ENCODE measurements around the gene OGN. TPM values are rescaled to one million over a fixed set of nuclear protein-coding genes. Genes with fewer than 3 reads are reported as not detected.

Gene OGN
- total and polyA plus RNA-seq, 3 experiments from 2014 or later: 0.18 TPM; not detected in 2

DNA sequence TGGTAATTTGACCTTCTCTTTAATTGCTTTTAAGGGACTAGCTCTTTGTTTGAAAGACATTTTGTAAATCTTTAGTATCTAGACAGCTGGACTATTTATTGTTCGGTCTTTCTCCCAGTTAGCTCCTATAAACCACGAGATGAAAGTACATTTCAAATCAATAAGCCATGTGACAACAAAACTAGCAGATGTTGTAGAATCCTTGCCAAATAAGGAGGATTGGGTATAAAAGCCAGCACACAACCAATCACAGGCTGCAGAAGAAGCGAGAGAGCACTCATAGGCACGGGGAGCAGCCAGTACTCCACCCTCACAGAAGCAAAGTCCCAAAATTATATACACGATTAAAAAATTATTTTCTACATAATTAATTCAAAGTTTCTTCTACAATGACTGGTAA lies 28.0 kb upstream of the OGN start:
- ChIA-PET CTCF (no interaction called here), POLR2A (no interaction called here)
- no peak overlapping the region for H3K4me3 ChIP-seq (ENCODE audit: low read length)
- Mint-ChIP-seq H3K4me1 (no peaks in the 10 kb centered on the region), H3K9me3 (no peaks in the 10 kb centered on the region), H3K27me3 (no peaks in the 10 kb centered on the region), H3K36me3 (no peaks in the 10 kb centered on the region), H3K4me3 (no peak overlapping the region), H3K27ac (no peak overlapping the region)
- no peaks in the 10 kb centered on the region for H3K36me3 ChIP-seq (ENCODE audit: insufficient read depth, low read length)
- no peaks in the 10 kb centered on the region for H3K4me1 ChIP-seq (ENCODE audit: insufficient read depth, low read length)
- no peaks in the 10 kb centered on the region for H3K27me3 ChIP-seq (ENCODE audit: insufficient read depth, low read length, poor library complexity, severe bottlenecking)
- DNase-seq: no peak
- no peaks in the 10 kb centered on the region for H3K9me3 ChIP-seq (ENCODE audit: low read length)
- H3K27ac ChIP-seq (ENCODE audit: low read depth, low read length): no peak overlapping the region

GRCh38 chr9:92429836-92430235 lies 25.5 kb upstream of the OGN start:
- Mint-ChIP-seq H3K4me1 (no peaks in the 10 kb centered on the region), H3K4me3 (no peak overlapping the region), H3K9me3 (no peaks in the 10 kb centered on the region), H3K27me3 (no peaks in the 10 kb centered on the region), H3K36me3 (no peaks in the 10 kb centered on the region), H3K27ac (no peak overlapping the region)
- DNase-seq: no peak
- no peak overlapping the region for H3K27ac ChIP-seq (ENCODE audit: low read depth, low read length)
- no peaks in the 10 kb centered on the region for H3K27me3 ChIP-seq (ENCODE audit: insufficient read depth, low read length, poor library complexity, severe bottlenecking)
- no peaks in the 10 kb centered on the region for H3K36me3 ChIP-seq (ENCODE audit: insufficient read depth, low read length)
- H3K9me3 ChIP-seq (ENCODE audit: low read length): no peaks in the 10 kb centered on the region
- ChIA-PET CTCF (no interaction called here), POLR2A (no interaction called here)
- no peaks in the 10 kb centered on the region for H3K4me1 ChIP-seq (ENCODE audit: insufficient read depth, low read length)
- no peak overlapping the region for H3K4me3 ChIP-seq (ENCODE audit: low read length)

DNA sequence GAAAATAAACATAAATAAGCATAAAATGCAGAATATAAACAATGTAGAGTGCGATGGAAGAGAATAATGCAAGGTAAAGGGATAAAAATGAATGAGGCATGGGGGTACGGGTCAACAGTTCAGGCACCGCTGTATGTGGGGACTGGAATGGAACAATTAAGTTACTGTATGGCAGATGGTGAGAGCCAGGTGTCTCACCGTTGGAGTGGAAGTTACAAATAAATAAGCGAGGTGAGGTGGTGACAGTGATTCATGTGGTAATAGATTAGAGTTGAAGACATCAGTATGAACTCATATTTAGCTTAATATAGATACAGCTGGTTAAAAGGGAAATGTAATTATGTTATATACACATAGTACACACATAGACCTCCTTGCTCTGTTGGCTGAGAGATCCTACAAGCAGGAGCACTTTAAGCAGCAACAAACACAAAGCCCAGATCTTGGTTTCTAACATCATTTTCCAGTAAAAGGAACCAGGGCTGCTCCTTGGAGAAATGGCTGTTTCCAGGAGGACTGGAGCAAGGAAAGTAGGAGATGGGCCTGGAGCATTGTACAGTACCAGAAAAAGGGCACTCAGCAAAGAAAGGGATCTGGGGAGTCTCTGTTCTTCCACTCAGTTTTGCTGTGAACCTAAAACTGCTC lies 22.2 kb upstream of the OGN start:
- Histone ChIP-seq H3K4me1 (ENCODE audit: insufficient read depth, low read length) (no peaks in the 10 kb centered on the region), H3K9me3 (ENCODE audit: low read length) (no peaks in the 10 kb centered on the region), H3K36me3 (ENCODE audit: insufficient read depth, low read length) (no peaks in the 10 kb centered on the region), H3K27ac (ENCODE audit: low read depth, low read length) (no peak overlapping the region), H3K4me3 (ENCODE audit: low read length) (no peak overlapping the region), H3K27me3 (ENCODE audit: insufficient read depth, low read length, poor library complexity, severe bottlenecking) (no peaks in the 10 kb centered on the region)
- Mint-ChIP-seq H3K36me3 (no peaks in the 10 kb centered on the region), H3K27ac (no peak overlapping the region), H3K4me3 (no peak overlapping the region), H3K4me1 (no peaks in the 10 kb centered on the region), H3K9me3 (no peaks in the 10 kb centered on the region), H3K27me3 (no peaks in the 10 kb centered on the region)
- DNase-seq: no peak
- POLR2A ChIA-PET: no interaction called here
- CTCF ChIA-PET: no interaction called here

DNA sequence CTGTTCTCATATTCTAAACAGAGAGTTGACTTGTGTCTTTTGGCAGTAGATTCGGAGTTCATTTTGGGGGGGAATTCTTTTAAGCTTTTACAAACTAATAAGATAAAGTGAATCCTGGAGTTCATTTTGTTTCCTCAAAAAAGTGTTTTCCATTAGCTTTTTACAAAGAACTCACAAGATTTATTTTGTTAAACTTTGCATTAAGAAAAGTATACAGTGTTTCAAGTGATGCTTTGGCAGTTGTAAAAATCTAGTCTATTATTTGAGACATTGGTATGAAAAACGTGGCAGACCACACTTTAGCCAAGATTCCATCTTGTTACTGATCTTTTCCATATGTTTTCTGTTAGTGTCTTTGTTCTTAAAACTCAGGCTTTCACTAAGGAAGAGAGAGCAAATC lies 21.1 kb upstream of the OGN start:
- POLR2A ChIA-PET: no interaction called here
- Mint-ChIP-seq H3K4me3 (no peak overlapping the region), H3K9me3 (no peaks in the 10 kb centered on the region), H3K36me3 (no peaks in the 10 kb centered on the region), H3K4me1 (no peaks in the 10 kb centered on the region), H3K27me3 (peaks cover 0 to under 1% of the 10 kb centered on the region in 2 donors), H3K27ac (no peak overlapping the region)
- H3K27me3 ChIP-seq (ENCODE audit: insufficient read depth, low read length, poor library complexity, severe bottlenecking): no peaks in the 10 kb centered on the region
- no peak overlapping the region for H3K4me3 ChIP-seq (ENCODE audit: low read length)
- H3K36me3 ChIP-seq (ENCODE audit: insufficient read depth, low read length): no peaks in the 10 kb centered on the region
- DNase-seq: no peak
- H3K4me1 ChIP-seq (ENCODE audit: insufficient read depth, low read length): no peaks in the 10 kb centered on the region
- no peak overlapping the region for H3K27ac ChIP-seq (ENCODE audit: low read depth, low read length)
- no peaks in the 10 kb centered on the region for H3K9me3 ChIP-seq (ENCODE audit: low read length)
- CTCF ChIA-PET: no interaction called here

DNA sequence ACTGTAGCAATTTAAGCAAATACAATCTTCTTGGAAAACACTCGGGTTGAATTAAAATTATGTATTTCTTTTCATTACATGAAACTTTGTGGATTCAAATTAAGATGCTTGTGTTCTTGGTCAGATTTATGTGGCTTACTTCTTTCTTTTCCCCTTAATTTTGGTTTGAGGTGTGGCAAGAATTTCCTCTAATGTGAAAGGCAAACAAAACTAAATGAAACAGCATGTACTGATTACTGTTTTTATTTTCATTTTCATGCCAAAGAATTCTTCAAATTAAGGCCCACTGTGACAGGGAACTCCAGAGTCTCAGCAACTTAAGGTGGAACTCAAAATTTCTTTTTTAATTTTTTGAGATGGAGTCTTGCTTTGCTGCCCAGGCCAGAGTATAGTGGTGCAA lies 20.0 kb upstream of the OGN start, which contains the start of gene OMD:
TSS of gene OMD (minus strand) at position 132 of the 400 bp plus-strand sequence. CDS start 6,913 bp downstream, outside the sequence.
- POLR2A ChIA-PET: no interaction called here
- Histone ChIP-seq H3K27me3 (ENCODE audit: insufficient read depth, low read length, poor library complexity, severe bottlenecking) (no peaks in the 10 kb centered on the region), H3K4me3 (ENCODE audit: low read length) (no peak within 1 kb of the TSS), H3K27ac (ENCODE audit: low read depth, low read length) (no peak within 1 kb of the TSS), H3K36me3 (ENCODE audit: insufficient read depth, low read length) (no peaks in the 10 kb centered on the region), H3K9me3 (ENCODE audit: low read length) (no peaks in the 10 kb centered on the region), H3K4me1 (ENCODE audit: insufficient read depth, low read length) (no peaks in the 10 kb centered on the region)
- H3K27me3 Mint-ChIP-seq: peaks cover 0 to 2% of the 10 kb centered on the region in 2 donors
- H3K36me3 Mint-ChIP-seq: peaks cover 0 to 2% (median 0%) of the 10 kb centered on the region in 3 donors
- no peak within 1 kb of the TSS for H3K4me3 Mint-ChIP-seq
- CTCF ChIA-PET: no interaction called here
- H3K4me1 Mint-ChIP-seq: no peaks in the 10 kb centered on the region
- peak within 1 kb of the TSS in 1 of 8 donors; percentile 41 for H3K27ac Mint-ChIP-seq
- no peaks in the 10 kb centered on the region for H3K9me3 Mint-ChIP-seq
- DNase-seq: no peak

DNA sequence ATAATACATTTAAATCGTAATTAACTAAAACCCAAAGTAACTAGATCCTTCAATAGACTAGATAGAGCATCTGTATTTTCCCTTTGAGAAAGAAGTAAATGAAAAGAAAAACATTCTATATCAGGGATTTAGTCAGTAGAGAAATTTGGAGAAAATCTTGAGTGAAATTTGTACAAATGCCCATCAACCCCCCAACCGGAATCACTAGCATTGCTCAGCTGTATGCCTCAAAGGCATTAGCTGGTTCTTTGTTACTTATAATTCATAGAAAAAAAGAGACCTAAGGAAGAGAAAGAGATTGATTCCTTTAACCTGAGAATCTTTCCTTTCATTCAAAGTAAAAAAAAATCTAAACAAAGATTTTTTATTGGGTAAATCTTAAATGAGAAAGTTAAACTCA lies 19.2 kb upstream of the OGN start:
- no peaks in the 10 kb centered on the region for H3K4me1 ChIP-seq (ENCODE audit: insufficient read depth, low read length)
- ChIA-PET POLR2A (no interaction called here), CTCF (no interaction called here)
- DNase-seq: no peak
- H3K27ac ChIP-seq (ENCODE audit: low read depth, low read length): no peak overlapping the region
- H3K27me3 ChIP-seq (ENCODE audit: insufficient read depth, low read length, poor library complexity, severe bottlenecking): no peaks in the 10 kb centered on the region
- H3K4me3 ChIP-seq (ENCODE audit: low read length): no peak overlapping the region
- no peaks in the 10 kb centered on the region for H3K36me3 ChIP-seq (ENCODE audit: insufficient read depth, low read length)
- no peak overlapping the region for H3K4me3 Mint-ChIP-seq
- H3K9me3 ChIP-seq (ENCODE audit: low read length): no peaks in the 10 kb centered on the region
- H3K9me3 Mint-ChIP-seq: no peaks in the 10 kb centered on the region
- H3K27me3 Mint-ChIP-seq: peaks cover 0 to 2% of the 10 kb centered on the region in 2 donors
- H3K4me1 Mint-ChIP-seq: no peaks in the 10 kb centered on the region
- H3K27ac Mint-ChIP-seq: no peak overlapping the region
- H3K36me3 Mint-ChIP-seq: peaks cover 0 to 2% (median 0%) of the 10 kb centered on the region in 3 donors

DNA sequence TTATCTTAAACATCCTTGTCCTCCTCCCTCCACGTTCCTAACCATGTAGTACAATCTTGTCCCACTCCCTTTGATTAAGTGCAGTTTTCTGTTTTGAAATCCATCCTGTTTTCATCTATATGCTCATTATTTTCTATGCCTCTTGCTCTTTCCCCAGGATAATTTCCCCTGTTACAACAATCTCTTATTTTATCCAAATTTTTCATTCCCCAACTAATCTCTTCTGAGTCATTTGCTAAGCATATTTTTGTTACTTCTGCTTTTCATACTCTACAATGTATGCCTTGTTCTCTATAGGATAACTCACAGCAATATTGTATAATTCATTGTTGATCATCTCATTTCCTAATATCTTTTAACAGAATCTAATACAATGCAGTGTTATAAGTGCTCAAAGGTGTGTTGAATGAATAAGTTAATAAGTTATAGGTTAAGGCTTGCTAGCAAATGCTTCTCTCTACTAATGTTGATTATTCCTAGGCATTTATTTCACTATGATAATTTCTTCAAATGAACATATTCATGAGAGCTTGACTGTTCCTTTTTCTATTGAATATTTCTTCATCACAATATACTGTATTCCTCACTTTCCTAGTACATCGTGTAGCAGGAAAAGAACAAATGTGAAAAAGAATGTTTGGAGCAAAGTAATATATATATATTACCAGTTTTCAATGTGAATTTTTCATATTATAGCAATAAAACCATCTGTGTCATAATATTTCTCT lies 18.4 kb upstream of the OGN start:
- Histone ChIP-seq H3K4me3 (ENCODE audit: low read length) (no peak overlapping the region), H3K36me3 (ENCODE audit: insufficient read depth, low read length) (no peaks in the 10 kb centered on the region), H3K27me3 (ENCODE audit: insufficient read depth, low read length, poor library complexity, severe bottlenecking) (no peaks in the 10 kb centered on the region), H3K4me1 (ENCODE audit: insufficient read depth, low read length) (no peaks in the 10 kb centered on the region), H3K9me3 (ENCODE audit: low read length) (no peaks in the 10 kb centered on the region), H3K27ac (ENCODE audit: low read depth, low read length) (no peak overlapping the region)
- Mint-ChIP-seq H3K27me3 (peaks cover 0 to 2% of the 10 kb centered on the region in 2 donors), H3K4me1 (no peaks in the 10 kb centered on the region), H3K4me3 (no peak overlapping the region), H3K9me3 (no peaks in the 10 kb centered on the region), H3K36me3 (peaks cover 0 to 4% (median 2%) of the 10 kb centered on the region in 3 donors), H3K27ac (peak overlapping the region in 1 of 8 donors; percentile 14)
- ChIA-PET POLR2A (no interaction called here), CTCF (no interaction called here)
- no peak for DNase-seq

DNA sequence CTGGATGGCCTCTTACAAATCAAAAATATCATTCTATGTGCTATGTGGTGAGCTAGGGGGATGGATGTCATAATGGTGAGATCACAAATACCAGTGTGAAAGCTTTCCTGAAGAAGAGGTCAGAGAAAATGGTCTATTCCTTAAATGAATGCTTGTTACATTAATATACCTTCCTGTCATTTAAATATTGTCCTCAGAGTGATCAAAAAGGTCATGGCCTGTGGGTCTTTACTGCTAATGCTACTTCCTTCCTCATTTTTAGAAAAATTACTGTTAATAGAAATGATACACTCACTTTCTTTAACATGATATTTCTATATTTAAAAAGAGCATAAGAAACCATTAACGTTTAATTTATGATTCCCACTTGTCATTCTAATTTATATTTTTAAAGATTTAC lies 10.2 kb upstream of the OGN start:
- H3K27me3 ChIP-seq (ENCODE audit: insufficient read depth, low read length, poor library complexity, severe bottlenecking): no peaks in the 10 kb centered on the region
- Mint-ChIP-seq H3K27me3 (no peaks in the 10 kb centered on the region), H3K4me3 (no peak overlapping the region), H3K4me1 (no peaks in the 10 kb centered on the region), H3K36me3 (peaks cover 0 to 4% (median 0%) of the 10 kb centered on the region in 3 donors), H3K27ac (no peak overlapping the region), H3K9me3 (no peaks in the 10 kb centered on the region)
- no peaks in the 10 kb centered on the region for H3K9me3 ChIP-seq (ENCODE audit: low read length)
- POLR2A ChIA-PET: no interaction called here
- H3K27ac ChIP-seq (ENCODE audit: low read depth, low read length): no peak overlapping the region
- CTCF ChIA-PET: no interaction called here
- H3K4me3 ChIP-seq (ENCODE audit: low read length): no peak overlapping the region
- H3K4me1 ChIP-seq (ENCODE audit: insufficient read depth, low read length): no peaks in the 10 kb centered on the region
- H3K36me3 ChIP-seq (ENCODE audit: insufficient read depth, low read length): no peaks in the 10 kb centered on the region
- DNase-seq: no peak
